Fibroblast of mammary gland (primary cell): Measurements from ENCODE around the gene FRMD3.

Experiments used
- DNase-seq: peaks from one replicate; pipeline ENCODE4 v3.0.0-alpha.2; 2010; ENCODE audit warnings: low read depth
- H3K4me3 ChIP-seq: 2 replicates; pipeline ENCODE4 v1.5.1; 2011; ENCODE audit warnings: low read depth, mild to moderate bottlenecking, low read length, moderate library complexity; ENCODE audit not compliant: control insufficient read depth
- CTCF ChIP-seq: conservative IDR thresholded peaks from 2 replicates; pipeline ENCODE4 v1.5.1; 2011; ENCODE audit warnings: low read depth, low read length, inconsistent platforms; ENCODE audit not compliant: control insufficient read depth, insufficient read depth

FRMD3 gene

GRCh38 chr9:83419961-83420360 lies 118.2 kb downstream of the FRMD3 start:
- DNase-seq: no peak
- no peak overlapping the region for H3K4me3 ChIP-seq
- no peak for TF ChIP-seq CTCF

GRCh38 chr9:83418283-83418682 lies 119.9 kb downstream of the FRMD3 start:
- no peak for TF ChIP-seq CTCF
- no peak overlapping the region for H3K4me3 ChIP-seq
- DNase-seq: no peak

- no peak overlapping the region for H3K4me3 ChIP-seq
- no peak for TF ChIP-seq CTCF
- DNase-seq: no peak
Measured at GRCh38 chr9:83413367-83413766, 124.8 kb downstream of the FRMD3 start.

GRCh38 chr9:83410701-83411100 lies 127.5 kb downstream of the FRMD3 start:
- no peak for TF ChIP-seq CTCF
- H3K4me3 ChIP-seq: no peak overlapping the region

GRCh38 chr9:83406921-83407320 lies 131.3 kb downstream of the FRMD3 start:
- H3K4me3 ChIP-seq: no peak overlapping the region
- no peak for TF ChIP-seq CTCF
- DNase-seq: no peak

More at GRCh38 chr9:83410701-83411100, 127.5 kb downstream of the FRMD3 start:
- DNase-seq: no peak

GRCh38 chr9:83405759-83406158 lies 132.4 kb downstream of the FRMD3 start:
- TF ChIP-seq CTCF: peak; percentile 10

More at GRCh38 chr9:83405759-83406158, 132.4 kb downstream of the FRMD3 start:
- DNase-seq: peak; percentile 10
- no peak overlapping the region for H3K4me3 ChIP-seq
